Vein endothelial cell (primary cell): ENCODE measurements around the gene EGFL7. TPM values are rescaled to one million over a fixed set of nuclear protein-coding genes. Genes with fewer than 3 reads are reported as not detected.

Source experiments
- small RNA-seq: library from RNA; depleted of rRNA; stranded (forward); fragments of <200 nt; gene quantifications from one replicate; pipeline ENCODE3, GENCODE V24; 2012
- total RNA-seq: library from RNA; depleted of rRNA; stranded (reverse); fragments of >200 nt; gene quantifications from 2 replicates; pipeline ENCODE4 v1.2.3, GENCODE V29; 2012

EGFL7 gene
- 566 and 825 TPM in 2 replicates for total RNA-seq

GRCh38 chr9:136662656-136663581 lies at the start of gene EGFL7:
Gene EGFL7, plus strand, starts transcription at chr9:136662916. Its CDS starts 5,367 bp downstream, at chr9:136668283.

GRCh38 chr9:136686794-136687711 lies 24.3 kb downstream of the EGFL7 start, which contains the start of gene AGPAT2:
Gene AGPAT2, minus strand, starts transcription at chr9:136687457. Its CDS starts 100 bp downstream, at chr9:136687357.

GRCh38 chr9:136711751-136712689 lies 49.3 kb downstream of the EGFL7 start, which contains the start of gene DIPK1B:
Gene DIPK1B, plus strand, starts transcription at chr9:136712572. Its CDS starts 94 bp downstream, at chr9:136712666.

Small RNA genes lying within 50 kb of the gene (small RNA-seq; reads per million reads assigned to genes)
- gene MIR126, result 158,490 reads per million, percentile 100 among the genes with 10 or more reads in this experiment

Other genes with a start within 250 kb of the EGFL7 start
- 15.3 and 16.3 TPM in 2 replicates for gene INPP5E, start 223.1 kb upstream of the EGFL7 start, total RNA-seq
- gene SEC16A, start 179.9 kb upstream of the EGFL7 start, total RNA-seq, result 45.2 and 54.9 TPM in 2 replicates
- 128 and 200 TPM in 2 replicates for gene NOTCH1, start 116.9 kb upstream of the EGFL7 start, total RNA-seq
- gene AGPAT2, start 24.5 kb downstream of the EGFL7 start, total RNA-seq, result 61.9 and 73.2 TPM in 2 replicates
- gene DIPK1B, start 49.7 kb downstream of the EGFL7 start, total RNA-seq, result 182 and 234 TPM in 2 replicates
- gene LCN10, start 80.0 kb downstream of the EGFL7 start, total RNA-seq, result not detected in 2 replicates
- gene LCN6, start 85.6 kb downstream of the EGFL7 start, total RNA-seq, result 0.33 TPM in 1 of 2 replicates, not detected in the other
- not detected in 2 replicates for gene LCN8, start 95.3 kb downstream of the EGFL7 start, total RNA-seq
- not detected in 2 replicates for gene LCN15, start 101.6 kb downstream of the EGFL7 start, total RNA-seq
- gene TMEM141, start 128.4 kb downstream of the EGFL7 start, total RNA-seq, result 51.0 and 63.0 TPM in 2 replicates
- 0.19 and 0.65 TPM in 2 replicates for gene CCDC183, start 133.4 kb downstream of the EGFL7 start, total RNA-seq
- 94.1 and 98.4 TPM in 2 replicates for gene RABL6, start 145.0 kb downstream of the EGFL7 start, total RNA-seq
- gene AJM1, start 179.6 kb downstream of the EGFL7 start, total RNA-seq, result 0.65 and 0.67 TPM in 2 replicates
- 77.7 and 106 TPM in 2 replicates for gene PHPT1, start 186.5 kb downstream of the EGFL7 start, total RNA-seq
- gene MAMDC4, start 189.4 kb downstream of the EGFL7 start, total RNA-seq, result 0.98 and 1.4 TPM in 2 replicates
- gene EDF1, start 203.4 kb downstream of the EGFL7 start, total RNA-seq, result 253 and 286 TPM in 2 replicates
- gene TRAF2, start 223.6 kb downstream of the EGFL7 start, total RNA-seq, result 11.8 and 13.9 TPM in 2 replicates